ENCODE data around the gene UQCRHL.

- TF ChIP-seq CTCF (IDR thresholded peaks at IDR 0.05) (no peak), POLR2A (IDR thresholded peaks at IDR 0.05) (peak in 1 of 2 donors; percentile 70)
Observed at GRCh38 chr1:15834406-15835204, 27.2 kb upstream of the UQCRHL start.

All from heart left ventricle (tissue), 13 donors.